Skeletal muscle satellite cell (primary cell): ENCODE results near the gene TENM4.
"Not testable (repeated sequence)": the region's sequence is repeated elsewhere in the genome, so short reads cannot be mapped to it uniquely, and the experiment has no call there.

ENCODE experiments used
- H3K27me3 ChIP-seq: 2 replicates; pipeline ENCODE4 v1.7.0; 2013; ENCODE audit warnings: low read length; ENCODE audit not compliant: control insufficient read depth, insufficient read depth
- H3K36me3 ChIP-seq: 2 replicates; pipeline ENCODE4 v1.7.0; 2013; ENCODE audit warnings: mild to moderate bottlenecking, control low read depth, low read length; ENCODE audit not compliant: insufficient read depth
- H3K4me1 ChIP-seq: 2 replicates; pipeline ENCODE4 v1.7.0; 2013; ENCODE audit warnings: low read length; ENCODE audit not compliant: control insufficient read depth, insufficient read depth
- H3K4me2 ChIP-seq: 2 replicates; pipeline ENCODE4 v1.7.0; 2013; ENCODE audit warnings: mild to moderate bottlenecking, low read length
- H3K4me3 ChIP-seq: 2 replicates; pipeline ENCODE4 v1.7.0; 2013; ENCODE audit warnings: low read length
- H3K9ac ChIP-seq: 2 replicates; pipeline ENCODE4 v1.7.0; 2013; ENCODE audit warnings: mild to moderate bottlenecking, low read depth, low read length, moderate library complexity
- H3K9me3 ChIP-seq: replicated peaks from 2 replicates; pipeline ENCODE4 v1.7.0; 2013; ENCODE audit warnings: mild to moderate bottlenecking, control low read depth, low read length

The TENM4 gene

DNA sequence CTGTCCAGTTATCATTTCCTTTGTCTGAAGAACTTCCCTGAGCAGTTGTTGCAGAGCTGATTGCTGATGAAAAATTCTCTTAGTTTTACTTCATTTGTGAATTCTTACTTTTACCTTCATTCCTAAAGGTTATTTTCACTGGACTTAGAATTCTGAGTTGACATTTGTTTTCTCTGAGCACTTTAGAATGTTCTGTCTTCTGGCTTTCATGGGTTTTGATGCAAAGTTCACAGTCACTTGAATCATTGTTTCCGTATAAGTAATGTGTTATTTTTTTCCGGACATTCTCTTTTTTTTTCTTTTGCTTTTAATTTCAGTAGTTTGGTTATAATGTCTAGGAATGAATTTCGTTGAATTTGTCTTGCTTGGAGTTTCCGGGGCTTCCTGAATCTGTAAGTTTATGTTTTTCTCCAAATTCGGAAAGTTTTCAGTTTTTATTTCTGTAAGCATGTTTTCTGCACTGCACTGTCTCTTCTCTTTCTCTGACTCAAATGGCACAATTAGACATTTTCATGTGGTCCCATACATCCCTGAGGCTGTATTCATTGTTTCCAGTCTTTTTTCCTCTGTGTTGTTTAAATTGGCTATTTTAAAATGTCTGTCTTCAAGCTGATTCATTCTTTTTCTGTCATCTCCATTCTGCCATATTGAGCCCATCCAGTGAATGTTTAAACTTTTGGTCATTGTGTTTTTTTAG is 797.7 kb downstream of the TENM4 start:
- Histone ChIP-seq H3K4me2 (no peak overlapping the region), H3K9ac (no peak overlapping the region), H3K4me3 (no peak overlapping the region), H3K27me3 (peaks cover 11% of the 10 kb centered on the region), H3K4me1 (no peaks in the 10 kb centered on the region), H3K36me3 (no peaks in the 10 kb centered on the region), H3K9me3 (no peaks in the 10 kb centered on the region)

DNA sequence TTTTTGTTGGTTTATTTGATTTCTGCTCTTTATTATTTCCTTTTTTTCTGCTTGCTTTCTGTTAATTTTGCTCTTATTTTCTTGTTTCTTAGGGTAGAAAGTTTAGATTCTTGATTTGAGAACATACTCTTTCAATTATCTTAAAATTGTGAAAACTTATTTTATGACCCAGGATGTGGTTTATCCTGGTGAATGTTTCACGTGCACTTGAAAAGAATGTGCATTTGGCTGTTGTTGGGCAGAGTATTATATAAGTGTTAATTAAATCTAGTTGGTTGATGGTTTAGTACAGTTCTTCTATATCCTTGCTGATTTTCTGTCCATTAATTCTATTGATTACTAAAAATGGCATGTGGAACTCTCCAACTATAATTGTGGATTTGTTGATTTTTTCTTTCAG is 799.3 kb downstream of the TENM4 start:
- Histone ChIP-seq H3K9ac (no peak overlapping the region), H3K9me3 (no peaks in the 10 kb centered on the region), H3K4me2 (no peak overlapping the region), H3K4me3 (no peak overlapping the region), H3K36me3 (no peaks in the 10 kb centered on the region), H3K4me1 (no peaks in the 10 kb centered on the region), H3K27me3 (peaks cover 11% of the 10 kb centered on the region)

DNA sequence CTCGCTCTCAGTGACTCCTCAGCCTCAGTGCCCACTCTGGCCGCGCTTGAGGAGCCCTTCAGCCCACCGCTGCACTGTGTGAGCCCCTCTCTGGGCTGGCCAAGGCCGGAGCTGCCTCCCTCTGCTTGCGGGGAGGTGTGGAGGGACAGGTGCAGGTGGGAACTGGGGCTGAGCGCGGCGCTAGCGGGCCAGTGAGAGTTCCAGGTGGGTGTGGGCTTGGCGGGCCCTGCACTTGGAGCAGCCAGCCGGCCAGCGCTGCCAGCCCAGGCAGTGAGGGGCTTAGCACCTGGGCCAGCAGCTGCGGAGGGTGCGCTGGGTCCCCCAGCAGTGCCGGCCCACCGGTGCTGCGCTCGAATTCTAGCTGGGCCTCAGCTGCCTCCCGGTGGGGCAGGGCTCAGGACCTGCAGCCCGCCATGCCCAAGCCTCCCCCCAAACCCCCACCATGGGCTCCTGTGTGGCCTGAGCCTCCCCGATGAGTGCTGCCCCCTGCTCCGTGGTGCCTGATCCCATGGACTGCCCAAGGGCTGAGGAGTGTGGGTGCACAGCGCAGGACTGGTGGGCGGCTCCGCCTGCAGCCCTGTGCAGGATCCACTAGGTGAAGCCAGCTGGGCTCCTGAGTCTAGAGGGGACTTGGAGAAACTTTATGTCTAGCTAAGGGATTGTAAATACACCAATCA is 802.0 kb downstream of the TENM4 start:
- Histone ChIP-seq H3K27me3 (peaks cover 11% of the 10 kb centered on the region), H3K9me3 (no peaks in the 10 kb centered on the region), H3K4me3 (no peak overlapping the region), H3K36me3 (no peaks in the 10 kb centered on the region), H3K4me1 (no peaks in the 10 kb centered on the region), H3K9ac (no peak overlapping the region), H3K4me2 (no peak overlapping the region)

DNA sequence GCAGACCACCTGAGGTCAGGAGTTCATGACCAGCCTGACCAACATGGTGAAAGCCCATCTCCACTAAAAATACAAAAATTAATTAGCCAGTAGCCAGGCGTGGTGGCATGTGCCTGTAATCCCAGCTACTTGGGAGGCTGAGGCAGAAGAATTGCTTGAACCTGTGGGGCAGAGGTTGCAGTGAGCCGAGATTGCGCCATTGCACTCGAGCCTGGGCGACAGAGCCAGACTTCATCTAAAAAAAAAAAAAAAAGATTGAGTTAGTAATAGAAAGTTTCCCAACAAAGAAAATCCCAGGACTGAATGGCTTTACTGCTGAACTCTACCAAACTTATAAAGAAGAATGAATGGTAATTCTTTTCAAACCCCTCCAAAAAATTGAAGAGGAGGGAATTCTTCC is 803.3 kb downstream of the TENM4 start:
- not testable (repeated sequence) for H3K4me3 ChIP-seq, H3K27me3 ChIP-seq, H3K9me3 ChIP-seq, H3K36me3 ChIP-seq, H3K4me2 ChIP-seq, H3K9ac ChIP-seq, H3K4me1 ChIP-seq

DNA sequence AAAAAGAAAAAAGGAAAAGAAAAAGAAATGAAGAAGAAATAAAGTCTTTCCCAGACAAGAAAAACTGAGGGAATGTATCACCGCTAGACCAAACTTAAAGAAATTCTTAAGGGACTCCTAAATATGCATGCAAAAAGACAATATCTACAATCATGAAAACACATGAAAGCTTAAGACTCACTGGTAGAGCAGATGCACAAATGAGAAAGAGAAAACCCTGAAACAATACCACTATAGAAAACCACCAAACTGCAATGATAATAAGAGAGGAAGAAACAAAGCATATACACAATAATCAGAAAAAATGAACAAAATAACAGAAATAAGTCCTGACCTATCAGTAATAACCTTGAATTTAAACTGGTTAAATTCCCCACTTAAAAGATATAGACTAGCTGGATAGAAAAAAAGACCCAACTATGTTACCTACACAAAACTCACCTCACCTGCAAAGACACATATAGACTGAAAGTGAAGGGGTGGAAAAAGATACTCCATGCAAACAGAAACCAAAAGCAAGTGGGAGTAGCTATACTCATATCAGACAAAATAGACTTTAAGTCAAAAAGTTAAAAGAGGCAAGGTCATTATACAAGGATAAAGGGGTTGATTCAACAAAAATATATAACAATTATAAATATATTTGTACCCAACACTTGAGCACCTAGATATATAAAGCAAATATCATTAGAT is 804.9 kb downstream of the TENM4 start:
- no peaks in the 10 kb centered on the region for H3K27me3 ChIP-seq
- H3K9ac ChIP-seq = no peak overlapping the region
- H3K4me2 ChIP-seq = no peak overlapping the region
- no peaks in the 10 kb centered on the region for H3K9me3 ChIP-seq
- no peak overlapping the region for H3K4me3 ChIP-seq
- H3K36me3 ChIP-seq = no peaks in the 10 kb centered on the region
- no peaks in the 10 kb centered on the region for H3K4me1 ChIP-seq

DNA sequence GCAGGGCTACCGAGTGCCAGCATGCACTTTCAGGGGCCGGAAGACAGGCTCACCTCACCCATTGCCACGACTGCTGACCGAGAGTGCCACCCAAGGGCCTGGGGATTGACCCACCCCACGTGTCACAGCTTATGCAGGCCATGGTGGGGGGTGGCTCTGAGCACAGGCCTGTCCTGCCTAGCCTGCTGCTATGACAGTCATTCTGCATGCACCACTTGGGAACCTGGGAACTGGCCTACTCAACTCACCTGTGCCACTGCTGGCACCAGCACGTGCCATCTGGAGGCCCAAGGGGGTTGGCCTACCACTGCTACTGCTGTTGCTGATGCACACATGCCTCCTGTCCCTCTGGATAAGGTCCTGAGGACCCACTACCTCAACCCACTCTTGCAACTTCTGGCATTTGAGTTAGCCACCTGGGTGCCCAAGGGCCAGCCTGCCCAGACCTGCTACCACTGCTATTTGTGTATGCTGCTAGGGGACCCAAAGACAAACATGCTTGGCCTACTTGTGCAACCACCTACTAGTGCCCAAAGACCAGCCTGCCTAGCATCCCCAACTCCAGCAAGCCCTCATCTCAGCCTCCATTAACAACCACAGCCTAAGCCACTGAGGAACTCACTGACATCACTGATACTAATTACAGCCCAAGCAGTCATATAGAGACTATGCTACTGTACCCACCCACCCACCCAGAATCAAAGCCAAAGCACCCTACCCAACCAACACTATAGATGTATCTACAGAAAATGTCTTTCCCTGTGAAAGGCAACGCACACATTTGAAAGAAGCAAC is 807.1 kb downstream of the TENM4 start:
- Histone ChIP-seq H3K4me3 (no peak overlapping the region), H3K9me3 (no peaks in the 10 kb centered on the region), H3K4me1 (no peaks in the 10 kb centered on the region), H3K36me3 (no peaks in the 10 kb centered on the region), H3K27me3 (no peaks in the 10 kb centered on the region), H3K4me2 (no peak overlapping the region), H3K9ac (no peak overlapping the region)

DNA sequence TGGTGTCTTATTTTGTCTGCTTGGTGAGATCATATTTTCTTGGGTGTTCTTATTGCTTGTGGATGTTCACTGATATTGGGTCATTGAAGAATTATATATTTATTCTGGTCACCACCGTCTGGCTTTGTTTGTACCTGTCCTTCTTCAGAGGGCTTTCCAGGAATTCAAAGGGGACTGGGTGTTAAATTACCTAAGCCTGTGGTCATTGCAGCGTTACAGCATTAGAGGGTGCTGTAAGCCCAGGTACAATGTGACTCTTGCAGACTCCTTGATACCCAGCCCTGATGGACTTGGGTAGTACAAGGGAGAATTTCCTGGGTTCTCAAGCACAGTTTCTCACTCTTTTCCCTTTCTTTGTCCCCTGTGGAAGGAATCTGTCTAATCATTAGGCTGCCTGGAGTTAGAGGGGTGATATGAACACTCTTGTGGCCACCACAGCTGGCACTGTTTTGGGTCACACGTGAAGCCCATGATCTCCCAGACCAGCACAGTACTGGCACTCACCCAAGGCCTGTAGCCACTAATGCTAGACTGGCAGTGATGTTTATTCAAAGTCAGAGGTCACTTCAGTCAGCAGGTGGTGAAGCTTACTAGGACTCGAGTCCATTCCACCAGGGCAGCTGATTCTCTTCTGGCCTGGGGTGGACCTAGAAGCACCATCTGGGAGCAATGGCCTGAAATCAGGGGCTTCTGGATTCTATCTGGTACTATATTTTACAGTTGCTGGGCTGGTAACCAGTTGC is 810.1 kb downstream of the TENM4 start:
- Histone ChIP-seq H3K4me2 (no peak overlapping the region), H3K9ac (no peak overlapping the region), H3K36me3 (no peaks in the 10 kb centered on the region), H3K4me3 (no peak overlapping the region), H3K9me3 (no peaks in the 10 kb centered on the region), H3K27me3 (no peaks in the 10 kb centered on the region), H3K4me1 (no peaks in the 10 kb centered on the region)

DNA sequence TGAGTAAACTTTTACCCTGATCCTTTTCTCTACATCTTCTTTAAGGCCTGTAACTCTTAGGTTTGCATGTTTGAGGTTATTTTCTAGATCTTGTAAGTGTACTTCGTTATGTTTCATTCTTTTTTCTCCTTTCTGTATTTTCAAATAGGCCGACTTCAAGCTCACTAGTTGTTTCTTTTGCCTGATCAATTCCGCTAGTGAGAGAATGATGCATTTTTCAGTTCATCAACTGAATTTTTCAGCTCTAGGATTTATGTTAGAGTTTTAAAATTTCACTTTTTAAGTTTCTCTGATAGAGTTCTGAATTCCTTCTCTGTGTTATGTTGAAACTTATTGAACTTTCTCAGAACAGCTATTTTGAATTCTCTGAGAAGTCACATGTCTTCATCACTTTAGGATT is 810.7 kb downstream of the TENM4 start:
- no peaks in the 10 kb centered on the region for H3K4me1 ChIP-seq
- no peaks in the 10 kb centered on the region for H3K9me3 ChIP-seq
- no peak overlapping the region for H3K9ac ChIP-seq
- no peak overlapping the region for H3K4me2 ChIP-seq
- no peak overlapping the region for H3K4me3 ChIP-seq
- H3K27me3 ChIP-seq = no peaks in the 10 kb centered on the region
- no peaks in the 10 kb centered on the region for H3K36me3 ChIP-seq

DNA sequence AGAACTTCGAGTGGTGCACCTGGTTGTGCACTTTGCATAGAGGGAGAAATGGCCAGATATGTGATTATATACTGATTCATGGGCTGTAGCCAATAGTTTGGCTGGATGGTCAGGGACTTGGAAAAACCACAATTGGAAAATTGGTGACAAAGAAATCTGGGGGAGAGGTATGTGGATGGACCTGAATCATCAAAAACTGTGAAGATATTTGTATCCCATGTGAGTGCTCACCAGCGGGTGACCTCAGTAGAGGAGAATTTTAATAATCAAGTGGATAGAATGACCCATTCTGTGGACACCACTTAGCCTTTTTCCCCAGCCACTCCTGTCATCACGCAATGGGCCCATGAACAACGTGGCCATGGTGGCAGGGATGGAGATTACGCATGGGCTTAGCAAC is 818.2 kb downstream of the TENM4 start:
- no peaks in the 10 kb centered on the region for H3K36me3 ChIP-seq
- H3K4me3 ChIP-seq = no peak overlapping the region
- no peaks in the 10 kb centered on the region for H3K4me1 ChIP-seq
- peaks cover 2% of the 10 kb centered on the region for H3K27me3 ChIP-seq
- no peak overlapping the region for H3K4me2 ChIP-seq
- no peaks in the 10 kb centered on the region for H3K9me3 ChIP-seq
- no peak overlapping the region for H3K9ac ChIP-seq

DNA sequence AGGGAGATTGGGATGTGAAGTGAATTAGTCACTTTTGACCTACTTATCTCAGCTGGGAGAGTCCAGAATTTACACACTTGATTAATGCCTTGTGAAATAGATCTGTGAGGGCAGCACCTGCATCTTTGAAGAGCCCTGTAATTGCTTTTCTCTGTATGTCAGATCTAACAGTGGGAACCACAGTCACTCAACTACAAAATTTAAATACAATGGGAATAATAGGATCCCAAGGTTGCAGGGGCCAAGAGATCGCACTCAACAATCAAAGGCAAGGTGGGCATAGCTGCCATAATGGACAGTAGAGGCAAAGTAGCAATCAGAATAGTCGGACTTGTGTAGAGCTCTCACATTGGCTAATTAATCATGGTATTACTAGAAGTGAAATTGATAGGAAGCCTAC is 820.7 kb downstream of the TENM4 start:
- H3K4me3 ChIP-seq = no peak overlapping the region
- no peaks in the 10 kb centered on the region for H3K36me3 ChIP-seq
- no peak overlapping the region for H3K4me2 ChIP-seq
- H3K9ac ChIP-seq = no peak overlapping the region
- H3K4me1 ChIP-seq = no peaks in the 10 kb centered on the region
- no peaks in the 10 kb centered on the region for H3K9me3 ChIP-seq
- peaks cover 5% of the 10 kb centered on the region for H3K27me3 ChIP-seq

DNA sequence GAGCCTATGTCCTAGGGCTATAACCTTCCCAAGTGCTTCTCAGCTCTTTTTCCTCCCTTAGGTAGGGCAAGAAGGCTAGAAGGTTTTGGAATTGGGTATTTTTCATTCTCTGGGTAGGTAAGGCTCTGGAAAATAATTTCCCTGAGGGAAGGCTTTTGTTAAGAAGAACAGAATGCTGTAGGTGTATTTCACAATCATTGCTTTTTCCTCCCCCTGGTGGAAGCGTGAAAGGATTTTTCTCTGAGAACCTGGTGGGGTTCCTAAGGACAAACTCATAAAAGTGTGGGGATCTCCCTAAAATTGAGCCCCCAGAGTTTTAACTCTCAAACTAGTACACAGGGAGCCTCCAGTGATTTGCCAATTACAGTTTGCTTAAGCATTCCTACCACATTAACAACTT is 825.1 kb downstream of the TENM4 start:
- H3K36me3 ChIP-seq = no peaks in the 10 kb centered on the region
- H3K4me3 ChIP-seq = no peak overlapping the region
- no peaks in the 10 kb centered on the region for H3K9me3 ChIP-seq
- no peak overlapping the region for H3K4me2 ChIP-seq
- H3K9ac ChIP-seq = no peak overlapping the region
- peaks cover 3% of the 10 kb centered on the region for H3K27me3 ChIP-seq
- H3K4me1 ChIP-seq = no peaks in the 10 kb centered on the region
